OCI-LY3 (cell line): ENCODE measurements around the gene TBC1D32.
"Not testable (repeated sequence)": the region's sequence is repeated elsewhere in the genome, so short reads cannot be mapped to it uniquely, and the experiment has no call there.

ENCODE experiments used
- H2AFZ ChIP-seq: fragments of 200-600, 300-600 bp; shearing (Covaris generic); 2 replicates; pipeline ENCODE4 v1.6.0; 2014; ENCODE audit warnings: antibody characterized with exemption, low read depth, low read length
- H3K27ac ChIP-seq: fragments of 200-600, 300-600 bp; sonication (generic); 2 replicates; pipeline ENCODE4 v1.5.1; 2014; ENCODE audit warnings: mild to moderate bottlenecking, low read length, moderate library complexity, mixed read lengths
- H3K27me3 ChIP-seq: fragments of 200-600, 300-600 bp; sonication (generic); 2 replicates; pipeline ENCODE4 v1.6.1; 2014; ENCODE audit warnings: low read depth, low read length, mixed read lengths
- H3K36me3 ChIP-seq: fragments of 200-600, 300-600 bp; sonication (generic); replicated peaks from 2 replicates; pipeline ENCODE3; 2014; ENCODE audit warnings: low read depth, low read length, mixed read lengths
- H3K4me1 ChIP-seq: fragments of 300-600, 200-600 bp; sonication (generic); 2 replicates; pipeline ENCODE4 v1.6.1; 2014; ENCODE audit warnings: low read length, mixed read lengths
- H3K4me2 ChIP-seq: fragments of 200-600, 300-600 bp; sonication (generic); 2 replicates; pipeline ENCODE4 v1.6.1; 2014; ENCODE audit warnings: low read length, mixed read lengths
- H3K4me3 ChIP-seq: fragments of 300-600, 200-600 bp; sonication (generic); 2 replicates; pipeline ENCODE4 v1.5.1; 2014; ENCODE audit warnings: antibody characterized with exemption, mild to moderate bottlenecking, low read length, moderate library complexity
- H3K79me2 ChIP-seq: fragments of 300-600, 200-600 bp; shearing (Covaris generic); 2 replicates; pipeline ENCODE4 v1.6.1; 2014; ENCODE audit warnings: mild to moderate bottlenecking, low read length, mixed read lengths
- H3K9ac ChIP-seq: fragments of 300-600, 200-600 bp; shearing (Covaris generic); 2 replicates; pipeline ENCODE4 v1.6.0; 2014; ENCODE audit warnings: mild to moderate bottlenecking, low read length, moderate library complexity
- H3K9me3 ChIP-seq: fragments of 200-600, 300-600 bp; shearing (Covaris generic); 2 replicates; pipeline ENCODE4 v1.6.1; 2014; ENCODE audit warnings: low read length, mixed read lengths; ENCODE audit not compliant: insufficient read depth
- H4K20me1 ChIP-seq: fragments of 200-600, 300-600 bp; sonication (generic); 2 replicates; pipeline ENCODE4 v1.6.1; 2016; ENCODE audit warnings: low read length, mixed read lengths; ENCODE audit not compliant: insufficient read depth
- EZH2phosphoT487 ChIP-seq: fragments of 200-600 bp; shearing (Covaris generic); IDR thresholded peaks from 2 replicates; pipeline ENCODE4 v1.6.1; 2018; ENCODE audit warnings: antibody characterized with exemption, mixed run types, low read depth
- TF ChIP-seq, protein P1 (sequence below): fragments of 200-600, 300-600 bp; sonication (generic); IDR thresholded peaks from 2 replicates; pipeline ENCODE4 v1.5.1; 2014; ENCODE audit warnings: antibody characterized with exemption, low read length, low read depth

Gene TBC1D32

DNA sequence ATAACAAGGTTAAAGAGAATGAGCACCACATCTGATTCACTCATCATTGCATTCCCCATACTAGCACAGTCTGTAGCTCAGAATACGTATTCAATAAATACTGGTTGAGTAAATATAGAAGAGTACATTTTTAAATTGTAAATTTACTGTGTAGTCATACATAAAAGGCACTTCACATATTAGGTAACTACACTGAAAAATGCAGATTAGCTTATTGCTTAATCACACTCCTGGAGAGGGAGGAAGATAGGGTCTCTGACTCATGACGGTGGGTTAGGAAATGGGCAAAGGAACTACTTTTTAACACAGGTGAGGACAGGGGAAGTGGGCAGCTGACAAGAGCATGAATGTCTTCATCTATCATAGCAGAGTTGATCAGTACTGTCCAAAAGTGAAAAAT, 133.2 kb downstream of the TBC1D32 start:
- no peaks in the 10 kb centered on the region for H3K27me3 ChIP-seq
- no peaks in the 10 kb centered on the region for H3K79me2 ChIP-seq
- no peak overlapping the region for H2AFZ ChIP-seq
- TF ChIP-seq EZH2phosphoT487: no peak
- TF ChIP-seq, protein P1, sequence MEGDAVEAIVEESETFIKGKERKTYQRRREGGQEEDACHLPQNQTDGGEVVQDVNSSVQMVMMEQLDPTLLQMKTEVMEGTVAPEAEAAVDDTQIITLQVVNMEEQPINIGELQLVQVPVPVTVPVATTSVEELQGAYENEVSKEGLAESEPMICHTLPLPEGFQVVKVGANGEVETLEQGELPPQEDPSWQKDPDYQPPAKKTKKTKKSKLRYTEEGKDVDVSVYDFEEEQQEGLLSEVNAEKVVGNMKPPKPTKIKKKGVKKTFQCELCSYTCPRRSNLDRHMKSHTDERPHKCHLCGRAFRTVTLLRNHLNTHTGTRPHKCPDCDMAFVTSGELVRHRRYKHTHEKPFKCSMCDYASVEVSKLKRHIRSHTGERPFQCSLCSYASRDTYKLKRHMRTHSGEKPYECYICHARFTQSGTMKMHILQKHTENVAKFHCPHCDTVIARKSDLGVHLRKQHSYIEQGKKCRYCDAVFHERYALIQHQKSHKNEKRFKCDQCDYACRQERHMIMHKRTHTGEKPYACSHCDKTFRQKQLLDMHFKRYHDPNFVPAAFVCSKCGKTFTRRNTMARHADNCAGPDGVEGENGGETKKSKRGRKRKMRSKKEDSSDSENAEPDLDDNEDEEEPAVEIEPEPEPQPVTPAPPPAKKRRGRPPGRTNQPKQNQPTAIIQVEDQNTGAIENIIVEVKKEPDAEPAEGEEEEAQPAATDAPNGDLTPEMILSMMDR: no peak
- H4K20me1 ChIP-seq: no peaks in the 10 kb centered on the region
- H3K9me3 ChIP-seq: no peaks in the 10 kb centered on the region
- no peaks in the 10 kb centered on the region for H3K36me3 ChIP-seq
- no peak overlapping the region for H3K9ac ChIP-seq
- H3K4me1 ChIP-seq: no peaks in the 10 kb centered on the region
- H3K4me2 ChIP-seq: no peak overlapping the region
- no peak overlapping the region for H3K27ac ChIP-seq
- H3K4me3 ChIP-seq: no peak overlapping the region

DNA sequence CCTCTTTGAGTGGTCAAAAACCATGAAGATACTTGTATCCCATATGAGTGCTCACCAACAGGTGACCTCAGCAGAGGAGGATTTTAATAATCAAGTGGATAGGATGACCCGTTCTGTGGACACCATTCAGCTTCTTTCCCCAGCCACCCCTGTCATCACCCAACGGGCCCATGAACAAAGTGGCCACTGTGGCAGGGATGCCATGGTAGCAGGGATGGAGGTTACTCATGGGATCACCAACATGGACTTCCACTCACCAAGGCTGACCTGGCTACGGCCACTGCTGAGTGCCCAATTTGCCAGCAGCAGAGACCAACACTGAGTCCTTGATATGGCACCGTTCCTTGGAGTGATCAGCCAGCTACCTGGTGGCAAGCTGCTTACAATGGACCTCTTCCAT, 138.2 kb downstream of the TBC1D32 start:
- not testable (repeated sequence) for H3K36me3 ChIP-seq, H3K79me2 ChIP-seq, H3K4me2 ChIP-seq, H2AFZ ChIP-seq, H3K9me3 ChIP-seq, H3K4me1 ChIP-seq, H3K4me3 ChIP-seq, H3K27ac ChIP-seq, H3K9ac ChIP-seq, H4K20me1 ChIP-seq, H3K27me3 ChIP-seq

DNA sequence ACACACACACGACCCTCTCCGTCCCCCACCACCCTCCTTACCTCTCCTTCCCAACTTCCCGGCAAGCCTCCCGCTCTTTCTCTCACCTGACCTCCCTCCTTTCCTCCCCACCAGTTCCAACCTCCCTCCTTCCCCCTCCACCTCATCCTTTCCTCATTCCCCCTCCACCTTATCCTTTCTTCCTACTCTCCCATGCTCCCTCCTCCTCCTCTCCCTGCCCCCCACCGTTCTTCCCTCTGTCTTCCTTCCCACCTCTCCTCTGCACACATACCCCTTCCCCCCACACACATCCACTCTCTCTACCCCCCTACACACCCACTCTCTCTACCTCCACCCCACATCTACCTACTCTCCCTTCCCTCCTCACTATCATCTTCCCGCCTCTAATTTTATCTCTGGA, 144.2 kb downstream of the TBC1D32 start:
- no peaks in the 10 kb centered on the region for H3K79me2 ChIP-seq
- TF ChIP-seq EZH2phosphoT487: no peak
- TF ChIP-seq, protein P1: no peak
- no peak overlapping the region for H3K4me3 ChIP-seq
- H3K9me3 ChIP-seq: no peaks in the 10 kb centered on the region
- no peaks in the 10 kb centered on the region for H3K4me1 ChIP-seq
- no peaks in the 10 kb centered on the region for H3K36me3 ChIP-seq
- H4K20me1 ChIP-seq: no peaks in the 10 kb centered on the region
- H3K27me3 ChIP-seq: no peaks in the 10 kb centered on the region
- H2AFZ ChIP-seq: no peak overlapping the region
- H3K9ac ChIP-seq: no peak overlapping the region
- no peak overlapping the region for H3K4me2 ChIP-seq
- no peak overlapping the region for H3K27ac ChIP-seq

DNA sequence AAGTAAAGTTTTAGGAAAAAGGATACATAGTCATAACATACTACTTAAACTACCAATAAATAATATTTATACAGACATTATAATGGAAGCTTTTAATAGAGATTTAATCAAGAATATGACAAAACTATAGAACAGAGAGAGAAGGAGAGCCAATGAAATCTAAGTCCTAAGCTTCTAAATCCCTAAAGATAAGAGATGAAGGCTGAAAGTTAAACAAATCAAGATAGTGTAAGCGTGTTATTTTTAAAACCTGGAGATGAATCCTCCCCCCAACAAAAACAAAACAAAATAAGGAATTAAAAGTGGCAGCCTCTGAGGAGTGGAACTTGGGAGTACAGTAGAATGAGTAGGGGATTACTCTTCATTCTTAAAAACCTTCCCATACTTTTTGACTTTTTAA, 145.9 kb downstream of the TBC1D32 start:
- H3K4me3 ChIP-seq: no peak overlapping the region
- no peak overlapping the region for H3K4me2 ChIP-seq
- no peaks in the 10 kb centered on the region for H3K27me3 ChIP-seq
- TF ChIP-seq EZH2phosphoT487: no peak
- TF ChIP-seq, protein P1: no peak
- no peaks in the 10 kb centered on the region for H3K79me2 ChIP-seq
- H3K27ac ChIP-seq: no peak overlapping the region
- H3K4me1 ChIP-seq: no peaks in the 10 kb centered on the region
- H2AFZ ChIP-seq: no peak overlapping the region
- no peaks in the 10 kb centered on the region for H4K20me1 ChIP-seq
- H3K36me3 ChIP-seq: no peaks in the 10 kb centered on the region
- no peak overlapping the region for H3K9ac ChIP-seq
- no peaks in the 10 kb centered on the region for H3K9me3 ChIP-seq

DNA sequence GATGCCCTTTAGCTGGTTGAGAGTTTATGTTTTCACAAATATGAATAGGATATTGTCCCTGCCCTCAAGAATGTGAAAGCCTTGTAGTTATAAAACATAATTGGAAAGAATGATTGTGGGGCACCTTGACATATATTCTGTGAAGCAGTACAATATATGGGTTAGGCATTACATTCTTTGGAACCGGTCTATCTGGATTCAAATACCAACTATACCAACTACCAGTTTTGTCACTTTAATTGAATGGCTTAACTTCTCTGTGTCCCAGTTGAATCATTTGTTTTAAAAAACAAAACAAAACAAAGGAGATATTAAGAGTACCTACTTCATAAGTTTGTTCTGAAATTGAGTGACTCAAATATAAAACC, 146.5 kb downstream of the TBC1D32 start:
- TF ChIP-seq EZH2phosphoT487: no peak
- TF ChIP-seq, protein P1: no peak

More for the DNA sequence above, 146.5 kb downstream of the TBC1D32 start:
- H2AFZ ChIP-seq: no peak overlapping the region
- H3K27ac ChIP-seq: no peak overlapping the region
- no peaks in the 10 kb centered on the region for H3K79me2 ChIP-seq
- no peaks in the 10 kb centered on the region for H3K9me3 ChIP-seq
- H4K20me1 ChIP-seq: no peaks in the 10 kb centered on the region
- H3K36me3 ChIP-seq: no peaks in the 10 kb centered on the region
- no peak overlapping the region for H3K9ac ChIP-seq
- H3K4me3 ChIP-seq: no peak overlapping the region
- H3K4me2 ChIP-seq: no peak overlapping the region
- H3K4me1 ChIP-seq: no peaks in the 10 kb centered on the region
- H3K27me3 ChIP-seq: no peaks in the 10 kb centered on the region
